Panc1 (cell line): ENCODE results near the gene CD99. TPM values are rescaled to one million over a fixed set of nuclear protein-coding genes. Genes with fewer than 3 reads are reported as not detected.

Experiments
- ATAC-seq: fragments of 200-7000 bp; cut with Tn5 transposase; 2 replicates; pipeline ENCODE4 v1.9.1; 2020; ENCODE audit warnings: mild to moderate bottlenecking, moderate library complexity
- BruUV-seq: library from RNA; stranded (reverse); fragments of 400-500 nt; replicated peaks from 2 replicates; lab custom pipeline; 2021; lab: Mats Ljungman, UMichigan
- CTCF ChIA-PET: fragments of 300-600 bp; sonication (Branson Sonifier 250); formaldehyde crosslinking; loops from one replicate; lab custom pipeline; 2022; ENCODE audit warnings: antibody characterized with exemption; lab: Charles Lee
- POLR2A ChIA-PET: fragments of 300-600 bp; sonication (Branson Sonifier 250); formaldehyde crosslinking; loops from one replicate; lab custom pipeline; 2022; ENCODE audit warnings: antibody characterized with exemption; lab: Charles Lee
- DNase-seq: peaks from one replicate; pipeline ENCODE4 v3.0.0-alpha.2; 2010; ENCODE audit warnings: low read depth, low spot score
- H3K27ac ChIP-seq: 2 replicates; pipeline ENCODE4 v1.5.1; 2011; ENCODE audit warnings: mild to moderate bottlenecking, low read length, inconsistent platforms
- H3K27me3 ChIP-seq: fragments of 200-500 bp; sonication (Bioruptor generic); 2 replicates; pipeline ENCODE4 v1.6.0; 2014; ENCODE audit warnings: low read length, inconsistent platforms; ENCODE audit not compliant: control insufficient read depth, insufficient read depth
- H3K36me3 ChIP-seq: fragments of 200-500 bp; sonication (Bioruptor generic); 2 replicates; pipeline ENCODE4 v1.5.1; 2014; ENCODE audit warnings: inconsistent platforms, mild to moderate bottlenecking, low read length, moderate library complexity; ENCODE audit not compliant: control insufficient read depth, insufficient read depth
- H3K4me1 ChIP-seq: 2 replicates; pipeline ENCODE4 v1.5.1; 2011; ENCODE audit warnings: inconsistent platforms, mild to moderate bottlenecking, low read length, moderate library complexity; ENCODE audit not compliant: control insufficient read depth, insufficient read depth
- H3K4me3 ChIP-seq, 2 experiments: 2 replicates each; pipeline ENCODE4 v1.5.1; 2011 to 2012; ENCODE audit warnings: low read depth in 2 of 2, low read length in 2 of 2, mild to moderate bottlenecking in 2 of 2, inconsistent platforms in 1 of 2, moderate library complexity in 1 of 2
- H3K9me3 ChIP-seq: fragments of 200-500 bp; sonication (Bioruptor generic); 2 replicates; pipeline ENCODE4 v1.5.1; 2014; ENCODE audit warnings: low read depth, mild to moderate bottlenecking, inconsistent platforms, low read length, moderate library complexity; ENCODE audit not compliant: control insufficient read depth, insufficient read depth
- POLR2AphosphoS5 ChIP-seq: IDR thresholded peaks from 2 replicates; pipeline ENCODE4 v1.6.1; 2012; ENCODE audit warnings: mild to moderate bottlenecking, low read depth, low read length, moderate library complexity
- SIN3A ChIP-seq: IDR thresholded peaks from 2 replicates; pipeline ENCODE4 v1.6.1; 2012; ENCODE audit warnings: low read depth, mild to moderate bottlenecking, low read length, moderate library complexity, borderline replicate concordance; ENCODE audit not compliant: insufficient read depth
- TCF7L2 ChIP-seq: IDR thresholded peaks from 2 replicates; pipeline ENCODE4 v1.6.1; 2011; ENCODE audit warnings: mild to moderate bottlenecking, low read depth, low read length, inconsistent platforms
- in situ Hi-C: cut with HindIII; loops from 2 replicates; pipeline ENCODE4 v1.10.0; 2016; ENCODE audit warnings: low sequenced_read_pairs, low pct_unique_long_range_greater_than_20kb
- intact Hi-C: fragments of 100-400 bp; cut with micrococcal nuclease; formaldehyde crosslinking; loops from one replicate; pipeline ENCODE4 v1.10.0; 2022; ENCODE audit not compliant: unreplicated experiment
- total RNA-seq: library from RNA; stranded (reverse); gene quantifications from one replicate; pipeline ENCODE4 v1.2.1, GENCODE V29; 2021; ENCODE audit not compliant: unreplicated experiment
- TF ChIP-seq, protein P1 (sequence below): fragments of 450-650 bp; IDR thresholded peaks from 2 replicates; pipeline ENCODE4 v1.5.1; 2017; ENCODE audit warnings: mild to moderate bottlenecking
- TF ChIP-seq, protein P2 (sequence below), 2 experiments: IDR thresholded peaks; 2 replicates each; pipeline ENCODE4 v1.6.1; 2011 to 2012; ENCODE audit warnings: low read depth in 2 of 2, control low read depth in 1 of 2, low read length in 1 of 2, mild to moderate bottlenecking in 1 of 2, moderate library complexity in 1 of 2; ENCODE audit not compliant: insufficient read depth in 1 of 2

Gene CD99
- total RNA-seq, 1 experiment from 2014 or later, result 67.6 TPM

DNA sequence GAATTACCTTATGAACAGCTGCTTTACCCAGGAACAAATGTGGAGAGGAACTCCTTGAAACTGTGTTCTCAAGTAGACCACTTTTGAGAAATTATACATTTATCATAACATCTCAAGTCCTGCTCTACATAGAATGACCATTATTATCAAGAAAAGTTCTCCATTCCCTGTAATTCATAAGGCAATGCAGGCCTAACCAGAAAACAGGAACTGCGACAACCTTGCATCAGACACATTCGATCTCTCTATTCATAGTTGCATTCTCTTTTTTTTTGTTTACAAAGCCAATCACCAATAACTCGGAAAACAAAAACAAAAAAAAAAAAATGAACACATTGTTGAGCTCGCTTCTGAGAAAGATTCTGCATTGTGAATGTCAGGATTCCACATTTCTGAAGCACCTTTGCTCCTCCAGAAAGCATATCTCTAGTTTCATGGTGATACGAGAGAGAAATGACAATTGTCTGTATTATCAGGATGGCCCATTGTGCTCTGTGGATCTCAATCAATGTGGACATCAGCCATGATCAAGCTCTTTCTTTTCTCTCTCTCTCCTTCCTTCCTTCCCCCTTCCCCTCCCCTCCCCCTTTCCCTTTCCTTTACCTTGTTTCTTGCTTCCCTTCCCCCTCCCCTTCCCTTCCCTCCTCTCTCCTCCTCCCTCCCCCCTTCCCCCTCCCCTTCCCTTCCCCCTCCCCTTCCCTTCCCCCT is 32.4 kb upstream of the CD99 start:
- Histone ChIP-seq H3K4me3 (no peak overlapping the region), H3K27me3 (no peaks in the 10 kb centered on the region), H3K27ac (no peak overlapping the region), H3K4me1 (no peaks in the 10 kb centered on the region), H3K36me3 (no peaks in the 10 kb centered on the region), H3K9me3 (no peaks in the 10 kb centered on the region)
- TF ChIP-seq, protein P1, sequence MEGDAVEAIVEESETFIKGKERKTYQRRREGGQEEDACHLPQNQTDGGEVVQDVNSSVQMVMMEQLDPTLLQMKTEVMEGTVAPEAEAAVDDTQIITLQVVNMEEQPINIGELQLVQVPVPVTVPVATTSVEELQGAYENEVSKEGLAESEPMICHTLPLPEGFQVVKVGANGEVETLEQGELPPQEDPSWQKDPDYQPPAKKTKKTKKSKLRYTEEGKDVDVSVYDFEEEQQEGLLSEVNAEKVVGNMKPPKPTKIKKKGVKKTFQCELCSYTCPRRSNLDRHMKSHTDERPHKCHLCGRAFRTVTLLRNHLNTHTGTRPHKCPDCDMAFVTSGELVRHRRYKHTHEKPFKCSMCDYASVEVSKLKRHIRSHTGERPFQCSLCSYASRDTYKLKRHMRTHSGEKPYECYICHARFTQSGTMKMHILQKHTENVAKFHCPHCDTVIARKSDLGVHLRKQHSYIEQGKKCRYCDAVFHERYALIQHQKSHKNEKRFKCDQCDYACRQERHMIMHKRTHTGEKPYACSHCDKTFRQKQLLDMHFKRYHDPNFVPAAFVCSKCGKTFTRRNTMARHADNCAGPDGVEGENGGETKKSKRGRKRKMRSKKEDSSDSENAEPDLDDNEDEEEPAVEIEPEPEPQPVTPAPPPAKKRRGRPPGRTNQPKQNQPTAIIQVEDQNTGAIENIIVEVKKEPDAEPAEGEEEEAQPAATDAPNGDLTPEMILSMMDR, result no peak
- no peak for TF ChIP-seq TCF7L2
- no peak for TF ChIP-seq POLR2AphosphoS5
- TF ChIP-seq, protein P2, sequence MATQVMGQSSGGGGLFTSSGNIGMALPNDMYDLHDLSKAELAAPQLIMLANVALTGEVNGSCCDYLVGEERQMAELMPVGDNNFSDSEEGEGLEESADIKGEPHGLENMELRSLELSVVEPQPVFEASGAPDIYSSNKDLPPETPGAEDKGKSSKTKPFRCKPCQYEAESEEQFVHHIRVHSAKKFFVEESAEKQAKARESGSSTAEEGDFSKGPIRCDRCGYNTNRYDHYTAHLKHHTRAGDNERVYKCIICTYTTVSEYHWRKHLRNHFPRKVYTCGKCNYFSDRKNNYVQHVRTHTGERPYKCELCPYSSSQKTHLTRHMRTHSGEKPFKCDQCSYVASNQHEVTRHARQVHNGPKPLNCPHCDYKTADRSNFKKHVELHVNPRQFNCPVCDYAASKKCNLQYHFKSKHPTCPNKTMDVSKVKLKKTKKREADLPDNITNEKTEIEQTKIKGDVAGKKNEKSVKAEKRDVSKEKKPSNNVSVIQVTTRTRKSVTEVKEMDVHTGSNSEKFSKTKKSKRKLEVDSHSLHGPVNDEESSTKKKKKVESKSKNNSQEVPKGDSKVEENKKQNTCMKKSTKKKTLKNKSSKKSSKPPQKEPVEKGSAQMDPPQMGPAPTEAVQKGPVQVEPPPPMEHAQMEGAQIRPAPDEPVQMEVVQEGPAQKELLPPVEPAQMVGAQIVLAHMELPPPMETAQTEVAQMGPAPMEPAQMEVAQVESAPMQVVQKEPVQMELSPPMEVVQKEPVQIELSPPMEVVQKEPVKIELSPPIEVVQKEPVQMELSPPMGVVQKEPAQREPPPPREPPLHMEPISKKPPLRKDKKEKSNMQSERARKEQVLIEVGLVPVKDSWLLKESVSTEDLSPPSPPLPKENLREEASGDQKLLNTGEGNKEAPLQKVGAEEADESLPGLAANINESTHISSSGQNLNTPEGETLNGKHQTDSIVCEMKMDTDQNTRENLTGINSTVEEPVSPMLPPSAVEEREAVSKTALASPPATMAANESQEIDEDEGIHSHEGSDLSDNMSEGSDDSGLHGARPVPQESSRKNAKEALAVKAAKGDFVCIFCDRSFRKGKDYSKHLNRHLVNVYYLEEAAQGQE (IDR thresholded peaks at IDR 0.05; ENCODE audit: insufficient read depth in 1 of 2, low read depth in 2 of 2, low read length in 1 of 2), result no peak
- TF ChIP-seq SIN3A, result no peak
- no peak for DNase-seq
- ChIA-PET CTCF (no interaction called here), POLR2A (no interaction called here)
- intact Hi-C loops (no loop called here), in situ Hi-C loops (no loop called here)
- ATAC-seq, result no peak
- BruUV-seq, result no TSS peak

DNA sequence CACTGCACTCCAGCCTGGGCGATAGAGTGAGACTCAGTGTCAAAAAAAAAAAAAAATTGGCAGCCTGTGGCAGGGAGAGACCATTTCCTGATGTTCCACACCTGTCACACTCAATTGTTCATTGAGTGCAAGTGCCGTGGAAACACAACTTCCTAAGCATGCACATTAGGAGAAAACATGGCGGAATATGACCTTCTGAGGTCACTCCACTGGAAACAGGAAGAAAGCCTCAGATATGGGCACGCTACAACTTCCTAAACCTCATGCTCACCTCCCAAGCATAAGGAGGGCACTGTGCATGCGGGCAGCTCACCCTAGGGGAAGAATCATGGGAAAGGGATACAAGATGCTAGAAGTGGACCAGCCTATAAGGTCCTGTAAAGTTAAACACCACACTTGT is 28.5 kb upstream of the CD99 start:
- Histone ChIP-seq H3K9me3 (no peaks in the 10 kb centered on the region), H3K4me3 (no peak overlapping the region), H3K36me3 (no peaks in the 10 kb centered on the region), H3K27ac (no peak overlapping the region), H3K27me3 (no peaks in the 10 kb centered on the region), H3K4me1 (no peaks in the 10 kb centered on the region)
- DNase-seq, result no peak
- intact Hi-C loops (no loop called here), in situ Hi-C loops (no loop called here)
- ChIA-PET CTCF (no interaction called here), POLR2A (no interaction called here)
- TF ChIP-seq SIN3A, result no peak
- TF ChIP-seq TCF7L2, result no peak
- TF ChIP-seq, protein P2 (IDR thresholded peaks at IDR 0.05; ENCODE audit: insufficient read depth in 1 of 2, low read depth in 2 of 2, low read length in 1 of 2), result no peak
- TF ChIP-seq, protein P1, result no peak
- no peak for TF ChIP-seq POLR2AphosphoS5
- no peak for ATAC-seq
- no TSS peak for BruUV-seq
